GM12891 (cell line): ENCODE data around the gene CDH4.

ENCODE experiments used
- DNase-seq: peaks from one replicate; pipeline ENCODE4 v3.0.0; 2011; ENCODE audit warnings: low spot score; ENCODE audit not compliant: insufficient read length
- FAIRE-seq: peaks from 2 replicates; lab custom pipeline; 2011; peaks lifted over from hg19 to GRCh38; lab: Jason Lieb, UNC
- PAX5 ChIP-seq: IDR thresholded peaks from 2 replicates; pipeline ENCODE4 v1.6.1; 2011; ENCODE audit warnings: low read length, moderate library complexity, mild to moderate bottlenecking; ENCODE audit not compliant: insufficient read depth, severe bottlenecking
- POLR2A ChIP-seq: IDR thresholded peaks from 2 replicates; pipeline ENCODE4 v1.6.1; 2011; ENCODE audit warnings: low read depth, low read length, control low read depth
- POLR2AphosphoS5 ChIP-seq: IDR thresholded peaks from 2 replicates; pipeline ENCODE4 v1.6.1; 2011; ENCODE audit warnings: low read depth, low read length, control low read depth
- POU2F2 ChIP-seq: IDR thresholded peaks from 2 replicates; pipeline ENCODE4 v1.6.1; 2011; ENCODE audit warnings: low read depth, mild to moderate bottlenecking, control low read depth, low read length, moderate library complexity
- SPI1 ChIP-seq: IDR thresholded peaks from 2 replicates; pipeline ENCODE4 v1.6.1; 2011; ENCODE audit warnings: low read depth, low read length, control low read depth
- TAF1 ChIP-seq: IDR thresholded peaks from 2 replicates; pipeline ENCODE4 v1.6.1; 2011; ENCODE audit warnings: low read depth, low read length, control low read depth

CDH4 gene

GRCh38 chr20:61924858-61925554 is 672.9 kb downstream of the CDH4 start:
- no peak for TF ChIP-seq TAF1
- no peak for TF ChIP-seq SPI1
- no peak for TF ChIP-seq POLR2A
- FAIRE-seq (no peak), DNase-seq (no peak)

GRCh38 chr20:61925555-61926252 is 673.6 kb downstream of the CDH4 start:
- DNase-seq, result no peak
- FAIRE-seq, result no peak
- TF ChIP-seq SPI1, result no peak
- TF ChIP-seq PAX5, result no peak
- no peak for TF ChIP-seq POLR2AphosphoS5
- no peak for TF ChIP-seq POU2F2
- no peak for TF ChIP-seq TAF1
- no peak for TF ChIP-seq POLR2A

GRCh38 chr20:61926253-61926613 is 674.2 kb downstream of the CDH4 start:
- FAIRE-seq (no peak), DNase-seq (no peak)
- TF ChIP-seq POU2F2 (no peak), POLR2A (no peak), PAX5 (no peak), TAF1 (no peak), SPI1 (no peak), POLR2AphosphoS5 (no peak)

- FAIRE-seq (no peak), DNase-seq (no peak)
- no peak for TF ChIP-seq PAX5
- TF ChIP-seq POLR2A, result no peak
- no peak for TF ChIP-seq POLR2AphosphoS5
- no peak for TF ChIP-seq POU2F2
- no peak for TF ChIP-seq TAF1
- no peak for TF ChIP-seq SPI1
Measured at GRCh38 chr20:61926796-61927192, 674.7 kb downstream of the CDH4 start.

- no peak for FAIRE-seq
- no peak for TF ChIP-seq POLR2AphosphoS5
- TF ChIP-seq POLR2A, result no peak
- TF ChIP-seq SPI1, result no peak
- TF ChIP-seq PAX5, result no peak
- no peak for TF ChIP-seq TAF1
- no peak for TF ChIP-seq POU2F2
- DNase-seq, result no peak
Measured at GRCh38 chr20:61927193-61927825, 675.2 kb downstream of the CDH4 start.

GRCh38 chr20:61927826-61928541 is 675.9 kb downstream of the CDH4 start:
- FAIRE-seq, result no peak
- TF ChIP-seq POLR2A (no peak), PAX5 (no peak), TAF1 (no peak), SPI1 (no peak), POU2F2 (no peak), POLR2AphosphoS5 (no peak)

GRCh38 chr20:61929561-61929960 is 677.5 kb downstream of the CDH4 start:
- FAIRE-seq, result no peak

More at GRCh38 chr20:61927826-61928541, 675.9 kb downstream of the CDH4 start:
- no peak for DNase-seq

GRCh38 chr20:61929971-61930666 is 678.1 kb downstream of the CDH4 start:
- TF ChIP-seq PAX5 (no peak), POLR2A (no peak), POLR2AphosphoS5 (no peak), TAF1 (no peak), POU2F2 (no peak), SPI1 (no peak)
- FAIRE-seq (no peak), DNase-seq (no peak)

More at GRCh38 chr20:61929561-61929960, 677.5 kb downstream of the CDH4 start:
- no peak for TF ChIP-seq PAX5
- no peak for DNase-seq

GRCh38 chr20:61930776-61931475 is 678.9 kb downstream of the CDH4 start:
- no peak for TF ChIP-seq TAF1
- TF ChIP-seq SPI1, result no peak
- TF ChIP-seq POLR2AphosphoS5, result no peak
- no peak for TF ChIP-seq POLR2A
- no peak for TF ChIP-seq PAX5
- TF ChIP-seq POU2F2, result no peak
- FAIRE-seq, result no peak
- no peak for DNase-seq
